ENCODE data around the gene CR1. TPM values are rescaled to one million over a fixed set of nuclear protein-coding genes. Genes with fewer than 3 reads are reported as not detected.

The CR1 gene
- total and polyA plus RNA-seq, 2 of the 8 experiments (the other 6 are each of a cell fraction or from before 2014, with no cell fraction given) = 0.15 to 0.22 TPM

DNA sequence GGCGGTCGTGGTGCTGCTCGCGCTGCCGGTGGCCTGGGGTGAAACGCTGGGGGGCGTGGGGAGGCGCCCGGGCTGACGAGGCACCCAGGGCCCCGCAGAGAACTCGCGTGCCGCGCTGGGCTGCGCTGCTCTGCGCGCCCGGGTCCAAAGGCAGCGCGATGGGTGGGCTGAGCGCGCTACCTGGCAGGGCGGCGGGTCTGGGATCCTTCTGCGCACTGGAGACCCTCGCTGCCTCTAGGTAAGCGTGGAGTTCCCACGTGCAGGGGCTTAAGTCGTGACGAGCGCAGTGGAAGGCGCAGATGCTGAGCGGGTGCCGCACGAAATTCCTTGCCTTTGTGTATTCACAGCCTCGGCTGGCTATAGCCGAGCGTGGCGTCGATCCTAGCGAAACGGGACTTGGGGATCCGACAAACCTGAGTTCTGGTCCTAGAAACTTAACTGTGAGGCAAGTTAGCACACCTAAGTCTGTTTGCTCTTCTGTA, 173.6 kb downstream of the CR1 start:
- no peaks in the 10 kb centered on the region for H3K79me1 ChIP-seq (ENCODE audit: low read depth, low read length)
- no peak overlapping the region for H2BK5ac ChIP-seq (ENCODE audit: low read depth, low read length)
- peak overlapping the region; percentile 78; the same call in 1 of the 2 replicates for H2BK12ac ChIP-seq (ENCODE audit: low read depth, low read length)
- CTCF ChIA-PET (ENCODE audit: partially characterized antibody) = interaction anchor here (1.4 kb wide), 1 partner anchor 15 kb away, joined by 4 read pairs; no protein-coding TSS in a partner anchor
- H2BK20ac ChIP-seq (ENCODE audit: low read length) = 0 out of 2 replicates have a peak overlapping the region, but pooled peaks have one; percentile 34
- 0 out of 4 replicates have a peak overlapping the region, but pooled peaks of 1 of the 2 experiments have one; percentile 15 for H3K4me2 ChIP-seq (ENCODE audit: insufficient read depth in 1 of 2, low read depth in 2 of 2, low read length in 2 of 2)
- H4K20me1 ChIP-seq (replicated peaks in 1 of 2; ENCODE audit: control insufficient read depth in 1 of 2, insufficient read depth in 2 of 2, low read length in 2 of 2) = no peaks in the 10 kb centered on the region
- H3K14ac ChIP-seq (ENCODE audit: insufficient read length) = no peak overlapping the region
- POLR2A ChIA-PET (ENCODE audit: partially characterized antibody) = no interaction called here
- H2BK120ac ChIP-seq (replicated peaks; ENCODE audit: low read depth, low read length) = no peak overlapping the region
- peaks cover 0 to 8% of the 10 kb centered on the region in 2 experiments; a peak in 2 of 4 replicates for H3K9me3 ChIP-seq (ENCODE audit: insufficient read depth in 2 of 2, low read depth in 1 of 2, low read length in 1 of 2)
- no peak overlapping the region for H2BK15ac ChIP-seq (ENCODE audit: low read length)
- no peaks in the 10 kb centered on the region for H3K79me2 ChIP-seq (ENCODE audit: control insufficient read depth in 1 of 2, insufficient read depth in 2 of 2, low read length in 2 of 2)
- H3K4me1 ChIP-seq (replicated peaks in 1 of 4; ENCODE audit: control insufficient read depth in 3 of 4, insufficient read depth in 4 of 4, low read length in 3 of 4) = no peaks in the 10 kb centered on the region; a peak in 1 of 7 replicates
- H3K18ac ChIP-seq (ENCODE audit: extremely low read depth, low read length) = no peak overlapping the region
- no peaks in the 10 kb centered on the region for H3K27me3 ChIP-seq (replicated peaks in 1 of 4; ENCODE audit: control insufficient read depth in 3 of 4, extremely low read depth in 1 of 4, insufficient read depth in 3 of 4, low read length in 3 of 4)
- WGBS, 2 experiments (ENCODE audit: extremely low coverage in 1 of 2, insufficient coverage in 1 of 2, insufficient read length in 1 of 2, insufficient replicate concordance in 2 of 2, low coverage in 1 of 2, low lambda C conversion rate in 2 of 2, missing lambda C conversion rate in 1 of 2) = 70% methylated on average over 33 of the region's 44 CpGs; no CpG with 5 or more reads in 1 of the 2 experiments
- H3K56ac ChIP-seq (replicated peaks; ENCODE audit: insufficient read length, low read depth, low read length) = no peak overlapping the region
- FAIRE-seq (no peak), DNase-seq (ENCODE audit: low read depth in 1 of 2, low spot score in 2 of 2) (no peak)
- H3K36me3 ChIP-seq (ENCODE audit: control insufficient read depth in 2 of 4, insufficient read depth in 4 of 4, low read length in 3 of 4) = no peaks in the 10 kb centered on the region
- H4K8ac ChIP-seq (ENCODE audit: extremely low read depth, insufficient read depth, low read length) = no peak overlapping the region
- no peak overlapping the region for H3K27ac ChIP-seq (ENCODE audit: low read depth, low read length)
- TF ChIP-seq CHD2 (IDR thresholded peaks at IDR 0.05; ENCODE audit: low read length) (no peak), PHF8 (conservative IDR thresholded peaks at IDR 0.05; ENCODE audit: low read depth, low read length) (no peak), RFX5 (IDR thresholded peaks at IDR 0.05; ENCODE audit: borderline replicate concordance, low read depth, low read length) (no peak), SUZ12 (IDR thresholded peaks at IDR 0.05; ENCODE audit: low read length) (no peak), CEBPB (IDR thresholded peaks at IDR 0.05; ENCODE audit: low read depth, low read length) (no peak), EP300 (IDR thresholded peaks at IDR 0.05; ENCODE audit: borderline replicate concordance in 1 of 2, low read depth in 2 of 2, low read length in 2 of 2) (no peak), POLR2A (IDR thresholded peaks at IDR 0.05; ENCODE audit: control extremely low read depth in 1 of 2, low read depth in 2 of 2, low read length in 2 of 2) (no peak)
- no peak overlapping the region for H3K23ac ChIP-seq (ENCODE audit: insufficient read length)
- H3K4me3 ChIP-seq (ENCODE audit: extremely low read depth in 1 of 4, insufficient read depth in 2 of 4, low read depth in 3 of 4, low read length in 4 of 4) = no peak overlapping the region
- no peak overlapping the region for H2AK5ac ChIP-seq (ENCODE audit: low read depth, low read length)
- H4K91ac ChIP-seq (replicated peaks; ENCODE audit: insufficient read length, low read length) = no peak overlapping the region
- no peak overlapping the region for H3K9ac ChIP-seq (replicated peaks in 1 of 4; ENCODE audit: extremely low read depth in 1 of 4, low read depth in 3 of 4, low read length in 3 of 4)
- no peak overlapping the region for H4K5ac ChIP-seq (ENCODE audit: insufficient read length, low read depth, low read length)
- H3K4ac ChIP-seq (replicated peaks; ENCODE audit: insufficient read length, low read depth, low read length) = no peak overlapping the region
- H3K23me2 ChIP-seq (ENCODE audit: low read depth, low read length) = no peaks in the 10 kb centered on the region
- no peak overlapping the region; the same call in 1 of the 2 replicates for H2AFZ ChIP-seq (ENCODE audit: low read length)
